ENCODE data around the gene METTL16. TPM values are rescaled to one million over a fixed set of nuclear protein-coding genes. Genes with fewer than 3 reads are reported as not detected.
A peak's percentile ranks its signal among the peaks of the same experiment; 100 is the strongest.
"Not testable (repeated sequence)": the region's sequence is repeated elsewhere in the genome, so short reads cannot be mapped to it uniquely, and the experiment has no call there.

METTL16 gene
- polyA plus RNA-seq, 1 donor (not counting 4 experiments of a cell fraction or from before 2014, with no cell fraction given): 16.6 TPM

- dilution Hi-C loops (cut with MboI; ENCODE audit: extremely low pct_ligation_motif_present, low sequenced_read_pairs): no loop called here
- Histone ChIP-seq H3K9me1 (ENCODE audit: control insufficient read depth, extremely low read depth, insufficient read depth, low read length) (no peaks in the 10 kb centered on the region), H3K9me3 (ENCODE audit: control insufficient read depth, low read depth, low read length) (no peaks in the 10 kb centered on the region), H3K4me3 (ENCODE audit: control insufficient read depth in 2 of 3, extremely low read depth in 1 of 3, insufficient read depth in 2 of 3, low read depth in 1 of 3, low read length in 3 of 3) (peak overlapping the region; percentile 61 to 99 (median 99)), H3K27ac (ENCODE audit: control insufficient read depth, insufficient read depth, low read length) (peak overlapping the region; percentile 99), H3K36me3 (ENCODE audit: control insufficient read depth in 2 of 2, extremely low read depth in 1 of 2, insufficient read depth in 2 of 2, low read length in 2 of 2) (no peaks in the 10 kb centered on the region), H3K27me3 (ENCODE audit: control insufficient read depth, extremely low read depth, insufficient read depth, low read length) (no peaks in the 10 kb centered on the region), H3K4me2 (ENCODE audit: control insufficient read depth, extremely low read depth, insufficient read depth, low read depth, low read length) (peak overlapping the region; percentile 89), H3K4me1 (ENCODE audit: control insufficient read depth, extremely low read depth, insufficient read depth, low read length) (peaks cover 6% of the 10 kb centered on the region), H3K9ac (ENCODE audit: control insufficient read depth, extremely low read depth, insufficient read depth, low read length) (peak overlapping the region; percentile 99), H3K79me2 (ENCODE audit: control insufficient read depth, insufficient read depth, low read length) (peaks cover 41% of the 10 kb centered on the region), H2AFZ (ENCODE audit: control insufficient read depth, low read length) (no peak overlapping the region), H4K20me1 (ENCODE audit: control insufficient read depth, extremely low read depth, insufficient read depth, low read length) (no peaks in the 10 kb centered on the region)
- no peak for TF ChIP-seq EZH2 (IDR thresholded peaks at IDR 0.05; ENCODE audit: low read length)
- no peak for TF ChIP-seq CTCF (optimal IDR thresholded peaks at IDR 0.05 in 1 of 3, IDR thresholded peaks at IDR 0.05 in 1 of 3, conservative IDR thresholded peaks at IDR 0.05 in 1 of 3; ENCODE audit: extremely low read depth in 1 of 3, insufficient read depth in 2 of 3, low read length in 3 of 3)
- DNase-seq (ENCODE audit: low read depth, low spot score) (no peak), FAIRE-seq (no peak)
Measured at GRCh38 chr17:2510559-2510958, 1.1 kb downstream of the METTL16 start.

GRCh38 chr17:2508035-2508434 lies 3.7 kb downstream of the METTL16 start:
- TF ChIP-seq CTCF (optimal IDR thresholded peaks at IDR 0.05 in 1 of 3, IDR thresholded peaks at IDR 0.05 in 1 of 3, conservative IDR thresholded peaks at IDR 0.05 in 1 of 3; ENCODE audit: extremely low read depth in 1 of 3, insufficient read depth in 2 of 3, low read length in 3 of 3) (no peak), EZH2 (IDR thresholded peaks at IDR 0.05; ENCODE audit: low read length) (no peak)
- H4K20me1 ChIP-seq (ENCODE audit: control insufficient read depth, extremely low read depth, insufficient read depth, low read length): no peaks in the 10 kb centered on the region
- no peaks in the 10 kb centered on the region for H3K9me1 ChIP-seq (ENCODE audit: control insufficient read depth, extremely low read depth, insufficient read depth, low read length)
- H3K4me1 ChIP-seq (ENCODE audit: control insufficient read depth, extremely low read depth, insufficient read depth, low read length): peaks cover 6% of the 10 kb centered on the region
- H3K9me3 ChIP-seq (ENCODE audit: control insufficient read depth, low read depth, low read length): no peaks in the 10 kb centered on the region
- dilution Hi-C loops (cut with MboI; ENCODE audit: extremely low pct_ligation_motif_present, low sequenced_read_pairs): no loop called here
- DNase-seq (ENCODE audit: low read depth, low spot score) (no peak), FAIRE-seq (no peak)
- H3K79me2 ChIP-seq (ENCODE audit: control insufficient read depth, insufficient read depth, low read length): peaks cover 64% of the 10 kb centered on the region
- H3K36me3 ChIP-seq (ENCODE audit: control insufficient read depth in 2 of 2, extremely low read depth in 1 of 2, insufficient read depth in 2 of 2, low read length in 2 of 2): no peaks in the 10 kb centered on the region
- no peak overlapping the region for H3K4me2 ChIP-seq (ENCODE audit: control insufficient read depth, extremely low read depth, insufficient read depth, low read depth, low read length)
- H3K27me3 ChIP-seq (ENCODE audit: control insufficient read depth, extremely low read depth, insufficient read depth, low read length): no peaks in the 10 kb centered on the region
- H3K27ac ChIP-seq (ENCODE audit: control insufficient read depth, insufficient read depth, low read length): no peak overlapping the region
- no peak overlapping the region for H3K4me3 ChIP-seq (ENCODE audit: control insufficient read depth in 2 of 3, extremely low read depth in 1 of 3, insufficient read depth in 2 of 3, low read depth in 1 of 3, low read length in 3 of 3)
- H3K9ac ChIP-seq (ENCODE audit: control insufficient read depth, extremely low read depth, insufficient read depth, low read length): no peak overlapping the region
- H2AFZ ChIP-seq (ENCODE audit: control insufficient read depth, low read length): no peak overlapping the region

- H3K4me3 ChIP-seq (ENCODE audit: control insufficient read depth in 2 of 3, extremely low read depth in 1 of 3, insufficient read depth in 2 of 3, low read depth in 1 of 3, low read length in 3 of 3); H4K20me1 ChIP-seq (ENCODE audit: control insufficient read depth, extremely low read depth, insufficient read depth, low read length); DNase-seq (ENCODE audit: low read depth, low spot score); FAIRE-seq; H3K27ac ChIP-seq (ENCODE audit: control insufficient read depth, insufficient read depth, low read length); H3K4me2 ChIP-seq (ENCODE audit: control insufficient read depth, extremely low read depth, insufficient read depth, low read depth, low read length); dilution Hi-C loops (cut with MboI; ENCODE audit: extremely low pct_ligation_motif_present, low sequenced_read_pairs); H3K27me3 ChIP-seq (ENCODE audit: control insufficient read depth, extremely low read depth, insufficient read depth, low read length); H3K9me1 ChIP-seq (ENCODE audit: control insufficient read depth, extremely low read depth, insufficient read depth, low read length); H3K9me3 ChIP-seq (ENCODE audit: control insufficient read depth, low read depth, low read length); H3K4me1 ChIP-seq (ENCODE audit: control insufficient read depth, extremely low read depth, insufficient read depth, low read length); H3K36me3 ChIP-seq (ENCODE audit: control insufficient read depth in 2 of 2, extremely low read depth in 1 of 2, insufficient read depth in 2 of 2, low read length in 2 of 2); H3K9ac ChIP-seq (ENCODE audit: control insufficient read depth, extremely low read depth, insufficient read depth, low read length); H2AFZ ChIP-seq (ENCODE audit: control insufficient read depth, low read length): not testable (repeated sequence)
- peaks cover 74% of the 10 kb centered on the region for H3K79me2 ChIP-seq (ENCODE audit: control insufficient read depth, insufficient read depth, low read length)
Measured at GRCh38 chr17:2507015-2507414, 4.7 kb downstream of the METTL16 start.
